ENCODE data around the gene PPHLN1.

DNA sequence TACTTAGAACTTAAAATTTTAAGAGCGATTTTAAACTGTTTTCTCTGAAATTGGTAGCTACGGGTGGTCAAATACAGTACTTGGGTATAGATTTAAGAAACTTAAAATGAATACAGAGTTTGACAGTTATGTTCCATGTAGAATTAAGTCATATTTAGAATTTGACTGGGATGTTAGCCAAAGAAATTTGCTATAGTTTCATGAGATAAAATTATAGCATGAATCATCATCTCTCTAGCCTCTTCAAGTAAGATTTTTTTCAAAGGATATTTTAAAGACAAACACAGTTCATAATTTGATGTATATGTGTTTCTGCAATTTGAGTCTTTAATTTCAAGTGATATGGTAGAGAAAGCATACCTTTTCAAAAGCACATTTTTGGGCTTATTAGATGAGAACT, 41.1 kb upstream of the PPHLN1 start:
- no peak for TF ChIP-seq EZH2 (IDR thresholded peaks at IDR 0.05; ENCODE audit: low read depth, low read length, severe bottlenecking)
- TF ChIP-seq, protein P1, sequence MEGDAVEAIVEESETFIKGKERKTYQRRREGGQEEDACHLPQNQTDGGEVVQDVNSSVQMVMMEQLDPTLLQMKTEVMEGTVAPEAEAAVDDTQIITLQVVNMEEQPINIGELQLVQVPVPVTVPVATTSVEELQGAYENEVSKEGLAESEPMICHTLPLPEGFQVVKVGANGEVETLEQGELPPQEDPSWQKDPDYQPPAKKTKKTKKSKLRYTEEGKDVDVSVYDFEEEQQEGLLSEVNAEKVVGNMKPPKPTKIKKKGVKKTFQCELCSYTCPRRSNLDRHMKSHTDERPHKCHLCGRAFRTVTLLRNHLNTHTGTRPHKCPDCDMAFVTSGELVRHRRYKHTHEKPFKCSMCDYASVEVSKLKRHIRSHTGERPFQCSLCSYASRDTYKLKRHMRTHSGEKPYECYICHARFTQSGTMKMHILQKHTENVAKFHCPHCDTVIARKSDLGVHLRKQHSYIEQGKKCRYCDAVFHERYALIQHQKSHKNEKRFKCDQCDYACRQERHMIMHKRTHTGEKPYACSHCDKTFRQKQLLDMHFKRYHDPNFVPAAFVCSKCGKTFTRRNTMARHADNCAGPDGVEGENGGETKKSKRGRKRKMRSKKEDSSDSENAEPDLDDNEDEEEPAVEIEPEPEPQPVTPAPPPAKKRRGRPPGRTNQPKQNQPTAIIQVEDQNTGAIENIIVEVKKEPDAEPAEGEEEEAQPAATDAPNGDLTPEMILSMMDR (IDR thresholded peaks at IDR 0.05; ENCODE audit: control extremely low read depth in 1 of 3, insufficient read depth in 1 of 3, low read depth in 1 of 3, low read length in 3 of 3): no peak
- no peak for TF ChIP-seq EP300 (IDR thresholded peaks at IDR 0.05; ENCODE audit: borderline replicate concordance in 1 of 2, low read depth in 2 of 2, low read length in 2 of 2)
- no peak for TF ChIP-seq SP1 (IDR thresholded peaks at IDR 0.05; ENCODE audit: low read depth, low read length)
- no peak for TF ChIP-seq JUND (IDR thresholded peaks at IDR 0.05; ENCODE audit: low read length)
- TF ChIP-seq JUN (IDR thresholded peaks at IDR 0.05; ENCODE audit: low read depth, low read length): no peak
- TF ChIP-seq RBBP5 (IDR thresholded peaks at IDR 0.05; ENCODE audit: borderline replicate concordance, low read depth, low read length): no peak
- TF ChIP-seq, protein P2, sequence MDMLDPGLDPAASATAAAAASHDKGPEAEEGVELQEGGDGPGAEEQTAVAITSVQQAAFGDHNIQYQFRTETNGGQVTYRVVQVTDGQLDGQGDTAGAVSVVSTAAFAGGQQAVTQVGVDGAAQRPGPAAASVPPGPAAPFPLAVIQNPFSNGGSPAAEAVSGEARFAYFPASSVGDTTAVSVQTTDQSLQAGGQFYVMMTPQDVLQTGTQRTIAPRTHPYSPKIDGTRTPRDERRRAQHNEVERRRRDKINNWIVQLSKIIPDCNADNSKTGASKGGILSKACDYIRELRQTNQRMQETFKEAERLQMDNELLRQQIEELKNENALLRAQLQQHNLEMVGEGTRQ (IDR thresholded peaks at IDR 0.05; ENCODE audit: low read length): no peak
- no peak for TF ChIP-seq KDM1A (IDR thresholded peaks at IDR 0.05; ENCODE audit: borderline replicate concordance, low read length)
- no peak for TF ChIP-seq BCL11A (IDR thresholded peaks at IDR 0.05; ENCODE audit: low read depth in 2 of 2, low read length in 2 of 2)
- TF ChIP-seq POLR2AphosphoS5 (IDR thresholded peaks at IDR 0.05; ENCODE audit: low read depth, low read length): no peak
- TF ChIP-seq, protein P3, sequence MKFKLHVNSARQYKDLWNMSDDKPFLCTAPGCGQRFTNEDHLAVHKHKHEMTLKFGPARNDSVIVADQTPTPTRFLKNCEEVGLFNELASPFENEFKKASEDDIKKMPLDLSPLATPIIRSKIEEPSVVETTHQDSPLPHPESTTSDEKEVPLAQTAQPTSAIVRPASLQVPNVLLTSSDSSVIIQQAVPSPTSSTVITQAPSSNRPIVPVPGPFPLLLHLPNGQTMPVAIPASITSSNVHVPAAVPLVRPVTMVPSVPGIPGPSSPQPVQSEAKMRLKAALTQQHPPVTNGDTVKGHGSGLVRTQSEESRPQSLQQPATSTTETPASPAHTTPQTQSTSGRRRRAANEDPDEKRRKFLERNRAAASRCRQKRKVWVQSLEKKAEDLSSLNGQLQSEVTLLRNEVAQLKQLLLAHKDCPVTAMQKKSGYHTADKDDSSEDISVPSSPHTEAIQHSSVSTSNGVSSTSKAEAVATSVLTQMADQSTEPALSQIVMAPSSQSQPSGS (IDR thresholded peaks at IDR 0.05; ENCODE audit: low read length): no peak
- TF ChIP-seq, protein P4, sequence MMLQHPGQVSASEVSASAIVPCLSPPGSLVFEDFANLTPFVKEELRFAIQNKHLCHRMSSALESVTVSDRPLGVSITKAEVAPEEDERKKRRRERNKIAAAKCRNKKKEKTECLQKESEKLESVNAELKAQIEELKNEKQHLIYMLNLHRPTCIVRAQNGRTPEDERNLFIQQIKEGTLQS (IDR thresholded peaks at IDR 0.05; ENCODE audit: insufficient read depth, low read depth, low read length): no peak

Measured in H1 (cell line).